HG03565 (cell line): ENCODE results near the gene PLCL2.

Experiments
- ATAC-seq: cut with Tn5 transposase; IDR thresholded peaks from one replicate; pipeline ENCODE4 v1.9.1; 2021; ENCODE audit warnings: mild to moderate bottlenecking, moderate library complexity; ENCODE audit not compliant: unreplicated experiment

PLCL2 gene

DNA sequence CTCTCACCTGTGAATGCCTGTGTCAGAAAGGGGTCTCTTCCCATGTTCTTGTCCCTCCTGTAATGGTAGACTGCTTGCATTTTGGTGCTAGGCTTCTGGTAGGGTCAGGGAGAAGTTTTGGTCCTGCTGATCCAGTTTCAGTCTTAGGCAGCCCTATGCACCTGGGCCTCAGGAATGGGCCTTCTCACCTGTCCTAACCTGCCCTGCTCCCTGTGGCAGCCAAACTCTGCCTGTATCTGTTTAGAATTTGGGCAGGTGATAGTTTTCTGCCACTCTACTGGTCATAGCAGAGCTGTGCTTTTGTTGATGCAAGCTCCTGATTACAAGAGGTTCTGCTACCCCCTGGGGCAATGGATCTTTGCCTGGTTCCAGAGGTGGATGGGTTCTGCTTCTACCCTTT, 118.7 kb downstream of the PLCL2 start:
- no peak for ATAC-seq

DNA sequence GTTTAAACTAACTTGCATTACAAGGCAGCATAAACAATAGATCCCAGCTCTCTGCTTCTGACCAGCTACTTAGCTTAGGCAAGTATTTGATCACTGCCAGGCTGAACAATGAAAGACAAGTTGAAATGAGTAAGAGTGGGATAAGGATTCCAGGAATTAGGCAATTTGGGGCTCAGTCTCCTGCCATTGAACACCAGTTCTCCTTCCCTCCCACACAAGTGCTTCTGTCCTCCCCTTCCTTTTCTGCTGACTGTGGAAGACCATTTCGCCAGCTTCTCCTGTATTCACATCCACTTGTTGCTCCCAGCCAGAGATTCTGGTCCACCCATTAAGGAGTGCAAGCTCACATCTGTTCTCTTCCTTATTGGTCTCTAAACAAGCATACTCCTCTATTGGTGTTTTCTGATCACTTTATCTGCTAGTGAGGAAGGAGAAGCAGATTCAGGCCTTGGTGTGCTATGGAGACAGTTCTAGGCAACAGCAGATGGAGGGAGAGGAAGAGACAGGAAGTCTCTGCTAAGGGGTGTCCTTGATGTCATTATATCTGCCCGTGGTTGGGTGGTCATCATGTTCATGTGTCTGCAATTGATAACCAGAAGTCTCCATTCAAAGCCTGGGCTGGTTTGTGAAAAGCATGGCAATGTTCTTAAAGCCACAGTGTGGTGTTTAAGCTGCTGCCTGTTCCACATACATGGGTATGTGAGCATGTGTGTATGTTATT, 121.5 kb downstream of the PLCL2 start:
- ATAC-seq: no peak

DNA sequence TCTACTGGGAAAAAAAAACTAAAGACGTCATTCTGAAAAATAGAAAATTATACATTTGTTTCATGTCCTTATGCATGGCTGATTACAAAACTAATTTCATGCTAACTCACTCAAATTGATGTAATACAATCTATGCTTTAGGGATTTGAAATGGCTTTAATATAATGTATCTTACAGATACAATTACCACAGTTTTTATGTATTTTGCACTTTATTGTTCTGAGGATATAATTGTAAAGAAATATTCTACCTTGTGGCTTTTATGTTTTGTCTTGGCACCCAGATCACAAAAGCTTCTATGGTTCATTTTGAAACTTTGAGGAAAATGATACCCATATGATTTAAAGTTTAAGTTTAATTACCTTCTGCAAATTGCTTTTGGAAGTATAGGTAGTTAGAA, 122.5 kb downstream of the PLCL2 start:
- ATAC-seq: no peak

DNA sequence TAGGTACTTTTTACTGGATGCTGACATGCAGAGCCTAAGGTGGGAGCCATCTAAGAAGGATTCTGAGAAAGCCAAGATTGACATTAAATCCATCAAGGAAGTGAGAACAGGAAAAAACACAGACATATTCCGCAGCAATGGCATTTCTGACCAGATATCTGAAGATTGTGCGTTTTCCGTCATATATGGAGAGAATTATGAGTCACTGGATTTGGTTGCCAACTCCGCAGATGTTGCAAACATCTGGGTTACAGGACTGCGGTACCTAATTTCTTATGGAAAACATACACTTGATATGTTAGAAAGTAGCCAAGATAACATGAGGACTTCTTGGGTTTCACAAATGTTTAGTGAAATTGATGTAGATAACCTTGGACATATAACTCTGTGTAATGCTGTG, 125.1 kb downstream of the PLCL2 start:
- ATAC-seq: no peak

DNA sequence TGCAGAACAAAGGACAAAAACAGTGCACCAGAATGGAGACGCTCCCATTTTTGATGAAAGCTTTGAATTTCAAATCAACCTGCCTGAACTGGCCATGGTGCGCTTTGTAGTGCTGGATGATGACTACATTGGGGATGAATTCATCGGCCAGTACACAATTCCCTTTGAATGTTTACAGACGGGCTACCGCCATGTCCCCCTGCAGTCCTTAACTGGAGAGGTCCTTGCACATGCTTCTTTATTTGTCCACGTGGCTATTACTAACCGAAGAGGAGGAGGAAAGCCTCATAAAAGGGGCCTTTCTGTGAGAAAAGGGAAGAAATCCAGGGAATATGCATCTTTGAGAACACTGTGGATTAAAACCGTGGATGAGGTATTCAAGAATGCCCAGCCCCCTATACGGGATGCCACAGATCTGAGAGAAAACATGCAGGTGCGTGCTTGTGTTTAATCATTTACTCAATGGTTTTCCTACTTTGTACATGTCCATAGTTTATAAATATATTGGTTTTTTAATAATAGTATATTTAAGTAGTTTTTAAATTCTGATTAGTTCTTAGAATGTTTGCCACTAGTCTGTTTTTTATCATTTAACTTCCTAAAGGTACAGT, 127.1 kb downstream of the PLCL2 start:
- ATAC-seq: no peak

DNA sequence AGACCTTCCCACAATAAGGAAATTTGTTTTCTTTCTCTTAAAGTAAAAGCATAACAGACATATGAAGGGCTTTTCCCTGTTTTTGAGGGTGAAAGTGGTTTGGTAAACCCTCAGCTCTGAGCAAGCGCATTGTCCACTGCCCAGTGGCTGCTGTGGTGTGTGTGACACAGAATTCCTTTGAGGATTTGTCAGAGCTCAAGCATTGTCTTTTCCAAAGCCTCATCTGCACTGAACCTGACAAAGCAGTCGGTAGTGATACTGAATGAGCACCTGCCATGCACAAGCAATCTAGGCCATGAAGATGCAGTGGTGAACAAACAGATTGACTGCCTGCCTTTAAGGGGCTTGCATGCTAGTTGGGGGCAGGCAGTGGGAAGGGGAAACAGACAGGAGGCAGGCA, 128.3 kb downstream of the PLCL2 start:
- no peak for ATAC-seq

DNA sequence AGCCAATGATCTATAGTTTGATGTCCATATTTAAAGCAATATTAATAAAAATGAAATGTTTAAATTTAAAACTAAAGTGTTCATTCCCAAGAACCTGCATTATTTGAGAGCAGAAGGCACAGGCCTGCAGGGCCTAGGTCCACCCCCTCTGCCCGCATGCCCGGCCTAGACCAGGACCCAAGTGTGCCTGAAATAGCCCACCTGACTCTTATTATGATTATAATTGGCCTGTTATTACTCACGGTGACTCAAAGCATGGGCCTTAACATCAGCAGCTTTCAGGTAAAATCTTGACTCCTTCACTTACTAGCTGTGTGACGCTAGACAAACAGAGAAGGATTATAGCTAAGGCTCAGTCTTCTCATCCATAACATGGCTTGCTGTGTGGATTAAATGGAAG, 128.8 kb downstream of the PLCL2 start:
- ATAC-seq: peak; percentile 66

DNA sequence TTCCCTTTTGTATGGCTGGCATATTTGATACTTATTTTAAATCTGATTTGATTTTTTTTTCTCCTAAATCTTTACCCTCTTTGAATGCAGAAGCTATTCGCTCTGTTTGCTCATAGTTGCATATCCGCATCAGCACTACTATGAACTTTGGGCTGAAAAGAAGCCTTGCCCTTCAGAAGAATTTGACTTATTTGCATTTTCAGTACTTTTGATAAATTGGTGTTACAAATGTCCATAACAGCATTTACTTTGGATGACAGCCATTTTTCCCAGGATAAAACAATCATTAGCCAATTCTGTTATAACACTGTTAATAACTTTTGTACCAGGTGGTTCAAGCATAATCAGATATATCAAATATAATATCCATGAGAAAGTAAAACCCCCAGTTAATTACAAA, 129.5 kb downstream of the PLCL2 start:
- ATAC-seq: no peak

DNA sequence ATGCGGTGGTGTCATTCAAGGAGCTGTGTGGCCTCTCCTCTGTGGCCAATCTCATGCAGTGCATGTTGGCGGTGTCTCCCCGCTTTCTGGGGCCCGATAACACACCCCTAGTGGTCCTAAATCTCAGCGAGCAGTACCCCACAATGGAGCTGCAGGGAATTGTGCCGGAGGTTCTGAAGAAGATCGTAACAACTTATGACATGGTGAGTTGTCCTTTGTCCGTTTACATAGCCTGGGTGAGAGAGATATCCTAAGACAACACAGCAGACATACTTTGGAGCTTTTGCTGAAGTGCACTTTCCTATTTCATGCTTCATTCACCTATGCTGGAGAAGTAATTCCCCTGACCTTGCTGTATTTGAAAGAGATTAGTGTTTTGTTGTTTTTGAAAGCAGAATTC, 130.0 kb downstream of the PLCL2 start:
- no peak for ATAC-seq

DNA sequence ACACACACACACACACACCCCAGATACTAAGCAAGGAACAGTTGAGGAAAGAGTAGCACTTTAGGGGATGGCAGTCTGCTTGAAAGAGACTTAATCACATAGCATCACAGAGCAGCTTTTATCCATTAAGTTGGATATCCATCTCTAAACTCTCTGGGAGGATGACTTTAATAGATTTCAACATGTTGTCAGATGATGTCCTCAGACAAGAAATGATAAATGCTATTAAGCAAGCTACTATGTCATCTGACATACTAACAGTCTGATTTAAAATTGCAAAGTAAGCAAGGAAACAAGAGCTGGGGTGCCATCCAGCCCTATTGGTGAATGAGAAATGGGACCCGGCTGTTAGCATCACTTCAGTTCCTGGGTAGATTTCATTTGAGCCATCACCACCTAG, 136.9 kb downstream of the PLCL2 start:
- ATAC-seq: no peak

DNA sequence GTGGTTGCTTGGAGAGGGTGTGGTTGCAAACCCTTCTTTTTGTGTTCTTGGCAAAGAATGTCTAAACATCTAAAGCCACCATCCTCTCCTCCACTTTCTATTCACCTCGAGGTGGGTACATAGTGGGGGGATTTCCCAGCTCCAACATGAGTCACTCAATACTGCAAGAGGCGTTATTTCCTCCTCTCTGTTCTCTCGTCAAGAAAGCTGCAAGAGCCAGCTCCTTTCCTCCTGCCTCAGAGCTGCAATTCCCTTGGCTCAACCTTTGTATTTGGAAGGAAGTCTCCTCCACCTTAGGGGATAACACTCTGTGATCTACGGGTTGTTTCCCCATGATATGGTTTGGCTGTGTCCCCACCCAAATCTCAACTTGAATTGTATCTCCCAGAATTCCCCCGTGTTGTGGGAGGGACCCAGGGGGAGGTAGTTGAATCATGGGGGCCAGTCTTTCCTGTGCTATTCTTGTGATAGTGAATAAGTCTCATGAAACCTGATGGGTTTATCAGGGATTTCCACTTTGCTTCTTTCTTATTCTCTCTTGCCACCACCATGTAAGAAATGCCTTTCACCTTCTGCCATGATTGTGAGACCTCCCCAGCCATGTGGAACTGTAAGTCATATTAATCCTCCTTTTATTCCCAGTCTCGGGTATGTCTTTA, 138.4 kb downstream of the PLCL2 start:
- ATAC-seq: peak; percentile 80

DNA sequence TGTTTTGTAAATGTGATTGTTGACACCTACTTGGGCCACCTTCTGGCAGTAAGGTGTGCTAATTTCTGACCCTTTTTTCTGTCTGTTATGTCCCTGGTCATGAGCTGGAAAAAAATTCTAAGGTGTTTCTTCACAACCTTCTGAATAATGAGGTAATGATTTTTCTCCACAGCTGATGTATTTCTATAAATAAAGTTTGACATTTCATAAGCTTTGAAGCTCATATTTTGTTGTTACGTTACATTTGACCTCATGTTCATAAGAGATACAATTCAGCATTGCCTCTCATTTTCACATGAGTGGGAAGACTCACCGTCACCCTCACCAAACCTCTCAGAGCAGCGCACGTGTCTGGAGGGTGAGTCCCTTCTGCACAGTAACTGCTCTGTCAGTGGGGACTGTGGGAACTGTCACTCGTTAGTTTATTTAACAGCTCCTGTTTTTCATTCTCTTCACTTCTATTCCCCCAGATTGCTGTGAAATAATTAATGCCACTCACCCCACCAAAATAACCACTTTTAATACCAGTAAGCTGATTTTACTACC, 140.9 kb downstream of the PLCL2 start:
- peak; percentile 34 for ATAC-seq

DNA sequence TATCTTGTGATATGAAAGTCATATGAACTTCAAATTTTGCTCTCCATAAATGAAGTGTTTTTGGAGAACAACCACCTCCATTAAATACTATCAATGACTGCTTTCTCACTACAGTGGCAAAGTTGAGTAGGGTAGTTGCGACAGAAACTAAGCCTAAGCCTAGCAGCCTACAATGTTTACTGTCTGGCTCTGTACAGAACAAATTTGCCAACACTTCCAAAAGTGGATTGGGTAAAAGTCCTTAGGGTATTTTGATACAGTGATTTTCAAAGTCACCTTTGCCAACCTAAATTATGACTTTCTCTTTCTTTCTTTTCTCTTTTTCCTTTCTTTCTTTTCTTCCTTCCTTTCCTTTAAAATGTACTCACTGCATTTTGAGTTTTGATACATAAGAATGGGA, 142.6 kb downstream of the PLCL2 start:
- no peak for ATAC-seq

DNA sequence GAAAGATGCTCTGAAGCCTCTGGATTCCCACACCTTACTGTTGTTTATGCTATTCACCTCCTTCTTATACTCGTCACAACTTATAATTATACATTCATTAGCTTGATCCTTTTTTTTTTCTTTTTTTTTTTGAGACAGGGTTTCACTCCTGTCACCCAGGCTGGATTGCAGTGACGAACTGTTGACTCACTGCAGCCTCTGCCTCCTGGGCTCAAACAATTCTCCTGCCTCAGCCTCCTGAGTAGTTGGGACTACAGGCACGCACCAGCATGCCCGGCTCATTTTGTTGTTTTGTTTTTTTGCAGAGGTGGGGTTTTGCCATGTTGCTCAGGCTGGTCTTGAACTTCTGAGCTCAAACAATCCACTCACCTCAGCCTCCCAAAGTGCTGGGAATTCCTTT, 143.6 kb downstream of the PLCL2 start:
- ATAC-seq: no peak

DNA sequence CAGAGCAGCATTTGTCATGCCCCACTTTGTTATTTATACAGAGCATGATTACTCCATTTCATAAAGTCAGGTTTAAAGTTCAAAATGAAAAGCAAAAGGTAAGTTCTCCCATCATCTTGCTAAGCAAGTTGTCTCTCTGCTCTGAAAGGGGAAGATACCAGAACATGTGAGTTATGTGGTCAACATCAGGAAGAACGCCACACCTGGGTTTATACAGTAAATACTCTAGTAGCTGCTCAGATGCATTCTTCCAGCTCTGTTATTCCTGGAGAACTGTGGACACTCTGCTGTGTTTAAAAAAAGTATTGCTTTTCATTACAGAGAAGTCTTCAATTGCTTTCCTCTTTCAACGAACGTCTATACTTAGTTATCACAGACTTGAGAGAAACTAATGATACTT, 145.7 kb downstream of the PLCL2 start:
- no peak for ATAC-seq

DNA sequence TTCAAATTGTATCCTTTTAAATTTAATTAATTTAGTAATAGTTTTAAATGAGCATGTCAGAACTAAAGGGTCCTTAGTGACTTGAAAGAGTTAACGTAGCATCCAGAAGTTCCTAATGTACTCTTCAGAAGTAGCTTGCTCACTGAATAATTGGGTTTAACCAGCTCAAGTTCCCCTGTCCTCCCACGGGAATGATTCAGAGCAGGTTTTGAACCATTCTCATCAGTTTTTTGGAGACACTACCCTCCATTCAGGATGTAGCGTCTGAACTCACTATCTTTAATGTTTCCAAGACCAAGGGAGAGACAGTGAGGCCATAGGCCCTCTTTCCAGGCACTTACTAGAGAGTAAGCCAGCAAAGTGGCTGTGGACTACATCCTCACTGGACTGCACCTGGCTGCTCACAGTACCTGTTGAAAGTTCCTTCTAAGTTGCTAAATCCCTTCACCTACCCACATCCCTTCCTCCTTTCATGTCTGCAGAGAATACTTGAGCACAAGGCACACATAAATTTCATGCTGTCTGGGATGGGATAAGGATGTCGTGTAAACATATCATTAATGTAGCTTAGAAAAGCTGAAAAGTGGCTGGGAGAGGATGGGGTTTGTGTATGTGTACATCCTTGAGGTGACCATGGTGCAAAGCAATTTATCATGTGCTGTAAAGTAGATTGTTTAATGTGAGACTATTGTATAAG, 146.3 kb downstream of the PLCL2 start:
- no peak for ATAC-seq

DNA sequence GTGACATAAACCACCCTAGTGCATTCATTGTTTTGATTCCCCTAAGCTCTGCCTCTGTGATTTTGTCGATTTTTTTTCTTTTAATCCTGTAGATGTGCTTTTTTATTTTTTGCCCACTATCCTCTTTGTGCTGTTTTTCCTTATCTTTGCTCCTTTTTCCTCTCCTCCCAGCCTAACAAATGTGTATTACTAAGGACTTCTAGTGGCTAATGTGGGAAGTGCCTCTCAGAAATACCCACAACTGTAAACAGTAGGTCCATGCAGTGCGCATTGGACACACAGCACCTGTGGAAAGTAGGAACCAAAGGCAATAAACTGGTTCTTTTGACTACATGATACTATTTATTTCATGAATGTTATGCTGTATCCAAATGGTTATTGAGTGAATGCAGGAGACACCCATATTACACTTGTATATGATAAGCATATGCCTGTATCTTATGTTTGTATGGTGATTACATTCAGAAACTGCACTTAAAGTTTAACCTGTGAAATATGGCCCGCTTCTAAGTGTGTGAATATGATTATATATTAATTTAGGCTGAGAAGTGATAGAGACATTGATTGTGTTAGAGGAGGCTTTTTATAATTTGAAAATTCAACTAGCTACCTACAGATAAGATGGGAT, 147.8 kb downstream of the PLCL2 start:
- ATAC-seq: no peak

DNA sequence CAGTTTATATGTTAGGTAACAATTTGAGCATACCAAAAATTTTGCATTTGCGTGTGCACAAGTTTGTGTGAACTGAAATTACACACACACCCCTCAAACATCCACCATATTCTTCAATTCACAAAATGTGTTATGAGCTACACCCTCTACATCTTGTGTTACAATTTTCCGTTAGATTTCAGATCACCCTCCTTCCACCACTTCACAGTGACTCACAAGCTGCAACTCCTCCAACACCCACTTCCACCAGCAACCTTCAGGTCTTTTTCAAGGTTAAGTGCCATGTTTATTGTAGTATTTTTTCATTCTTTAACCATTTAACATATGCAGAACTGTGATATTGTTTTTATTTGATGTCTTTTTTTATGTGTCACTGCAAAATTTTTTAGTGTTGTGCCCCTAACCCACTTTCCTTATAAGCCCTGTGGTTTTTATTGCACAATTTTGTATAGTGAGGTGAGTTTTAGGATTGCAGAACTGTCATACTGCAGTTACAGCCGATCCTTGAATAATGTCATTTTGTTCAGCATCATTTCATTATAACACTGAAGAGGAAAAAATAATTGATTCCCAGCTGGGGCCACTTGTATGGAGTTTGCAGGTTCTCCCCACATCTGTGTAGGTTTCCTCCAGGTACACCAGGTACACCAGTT, 148.9 kb downstream of the PLCL2 start:
- no peak for ATAC-seq

DNA sequence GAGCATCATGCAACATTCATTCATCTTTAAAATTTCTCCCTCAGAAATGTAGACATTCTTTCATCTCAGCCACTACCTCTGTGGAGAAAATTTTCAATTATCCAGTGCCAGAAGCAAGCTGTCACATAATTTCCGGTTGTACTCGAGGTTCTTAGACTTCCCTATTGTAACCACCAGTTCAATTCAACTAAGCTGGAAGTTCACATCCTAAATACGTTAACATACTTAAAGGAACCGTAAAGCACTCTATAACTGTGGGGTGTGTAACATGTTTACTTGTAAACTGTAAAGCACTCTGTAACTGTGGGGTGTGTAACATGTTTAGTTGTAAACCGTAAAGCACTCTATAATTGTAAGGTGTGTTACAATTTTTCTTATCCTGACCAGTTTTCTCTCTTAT, 150.3 kb downstream of the PLCL2 start:
- ATAC-seq: no peak

DNA sequence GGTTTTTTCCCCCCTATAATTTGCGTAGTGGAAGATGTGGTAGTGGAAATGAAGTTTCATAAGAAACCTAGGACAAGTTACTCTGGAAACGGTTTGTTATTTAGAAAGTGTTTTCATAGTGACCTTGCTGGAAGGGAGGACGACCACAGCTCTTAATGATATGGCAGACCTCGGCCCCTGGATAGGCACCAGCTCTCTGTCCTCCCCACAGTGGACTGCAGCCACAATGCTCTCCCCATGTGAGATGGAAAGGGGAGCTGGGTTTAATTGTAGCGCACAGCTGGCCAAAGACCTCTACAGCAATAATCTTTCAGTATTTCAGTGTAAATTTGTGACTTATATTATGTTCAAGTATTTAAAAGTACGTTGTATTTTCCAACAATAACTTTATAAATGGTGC, 151.2 kb downstream of the PLCL2 start:
- no peak for ATAC-seq

DNA sequence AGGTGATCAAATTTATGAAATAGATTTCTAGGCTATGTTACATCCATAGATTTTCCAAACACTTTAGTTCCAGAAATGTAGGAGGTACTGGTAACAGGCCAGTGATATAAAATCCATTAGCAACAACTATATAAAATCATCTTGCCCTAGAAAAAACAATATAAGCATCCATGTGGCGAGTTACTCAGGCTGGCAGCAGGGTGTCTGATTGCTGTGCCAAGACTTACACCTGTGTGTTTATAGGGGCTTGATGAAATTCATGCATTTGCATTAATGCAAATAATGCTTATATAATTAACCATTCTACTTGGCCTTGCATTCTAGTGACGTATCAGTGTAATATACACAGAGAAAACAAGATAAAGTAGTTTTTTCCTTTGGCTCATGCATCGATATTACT, 153.4 kb downstream of the PLCL2 start:
- no peak for ATAC-seq
